ENCODE data around the gene FASN. TPM values are rescaled to one million over a fixed set of nuclear protein-coding genes. Genes with fewer than 3 reads are reported as not detected.
A peak's percentile ranks its signal among the peaks of the same experiment; 100 is the strongest.
"Not testable (repeated sequence)": the region's sequence is repeated elsewhere in the genome, so short reads cannot be mapped to it uniquely, and the experiment has no call there.

Gene FASN
- polyA plus RNA-seq, 1 donor, result 34.3 TPM

DNA sequence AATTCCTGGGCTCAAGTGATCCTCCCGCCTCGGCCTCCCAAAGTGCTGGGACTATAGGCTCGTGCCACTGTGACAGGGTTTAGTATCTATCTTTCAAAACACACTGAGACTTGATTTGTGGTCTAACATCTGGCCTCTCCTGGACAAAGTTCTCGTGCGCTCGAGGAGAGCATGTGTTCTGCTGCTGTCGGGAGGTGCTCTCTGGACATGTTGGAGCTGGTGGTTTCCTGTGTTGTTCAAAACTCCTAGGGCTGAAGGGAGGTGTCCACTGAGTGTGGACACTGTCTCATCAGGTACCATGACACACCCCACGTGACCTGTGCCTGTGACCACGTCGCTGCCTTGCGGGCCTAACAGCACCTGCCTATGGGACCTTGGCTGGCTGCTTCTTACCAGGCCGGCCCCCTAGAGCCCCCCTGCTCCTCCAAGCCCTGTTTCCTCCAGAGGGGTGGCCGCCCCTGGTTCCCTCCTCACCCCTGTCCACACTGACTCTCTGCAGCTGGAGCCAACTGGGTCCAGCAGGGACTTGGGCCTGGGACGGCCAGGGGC, 52.0 kb downstream of the FASN start:
- no peak for DNase-seq

DNA sequence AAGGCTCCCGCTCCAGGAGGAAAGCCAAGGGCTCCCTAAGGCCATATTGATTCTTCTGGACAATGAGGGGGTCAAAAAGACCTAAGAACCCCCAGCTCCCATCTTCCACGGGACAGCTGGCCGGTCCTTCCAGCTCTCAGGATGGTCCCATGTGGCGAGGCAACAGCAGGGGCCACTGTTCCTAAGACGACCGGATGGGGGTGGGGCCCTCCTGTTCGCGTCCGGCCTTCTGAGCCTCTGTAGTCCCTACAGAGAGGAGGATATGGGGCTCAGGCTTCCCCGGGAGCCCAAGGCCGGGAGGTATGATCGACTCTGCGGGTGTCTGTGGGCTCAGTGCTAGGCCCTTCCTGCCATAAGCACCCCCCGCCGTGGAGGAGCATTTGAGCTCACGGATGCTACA, 54.5 kb downstream of the FASN start:
- DNase-seq, result no peak

DNA sequence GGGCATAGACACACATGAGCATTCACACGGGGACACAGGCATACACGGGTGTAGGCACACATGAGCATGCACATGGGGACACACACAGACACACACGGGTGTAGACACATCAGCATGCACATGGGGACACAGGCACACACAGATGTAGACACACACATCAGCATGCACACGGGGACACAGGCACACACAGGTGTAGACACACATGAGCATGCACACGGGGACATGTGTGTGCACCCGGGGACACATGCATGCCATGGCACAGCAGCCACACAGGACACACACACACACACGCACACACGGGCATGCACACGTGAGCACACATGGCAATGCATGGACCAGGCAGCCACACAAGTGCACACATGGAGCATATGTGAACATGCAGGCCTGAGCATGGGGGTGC, 55.4 kb downstream of the FASN start:
- DNase-seq, result no peak

DNA sequence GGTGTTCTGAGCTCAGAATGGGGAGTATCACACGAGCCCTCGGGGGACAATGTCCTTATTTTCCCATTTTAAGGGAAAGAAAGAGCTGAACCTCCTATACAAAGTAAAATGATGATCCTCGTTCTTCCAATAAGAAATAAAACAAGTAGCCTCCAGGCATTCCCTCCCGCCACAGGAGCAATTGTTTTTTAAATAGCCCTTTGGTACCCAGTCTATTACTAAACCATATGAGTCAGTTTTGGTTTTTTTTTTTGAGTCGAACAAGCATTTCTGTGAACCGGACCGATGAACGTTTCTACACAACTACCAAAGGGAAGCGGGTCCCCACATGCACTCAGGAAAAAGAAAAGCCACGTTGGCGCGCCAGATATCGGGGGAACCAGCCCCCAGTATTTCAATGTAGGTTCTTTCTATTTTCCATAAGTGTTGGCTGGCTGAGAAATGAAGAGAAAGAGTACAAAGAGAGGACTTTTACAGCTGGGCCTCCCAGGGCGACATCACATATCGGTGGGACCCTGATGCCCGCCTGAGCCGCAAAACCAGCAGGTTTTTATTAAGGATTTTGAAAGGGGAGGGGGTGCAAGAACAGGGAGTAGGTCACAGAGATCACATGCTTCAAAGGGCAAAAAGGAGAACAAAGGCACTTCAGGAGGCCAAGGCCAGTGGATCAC, 56.8 kb downstream of the FASN start:
- no peak for DNase-seq

DNA sequence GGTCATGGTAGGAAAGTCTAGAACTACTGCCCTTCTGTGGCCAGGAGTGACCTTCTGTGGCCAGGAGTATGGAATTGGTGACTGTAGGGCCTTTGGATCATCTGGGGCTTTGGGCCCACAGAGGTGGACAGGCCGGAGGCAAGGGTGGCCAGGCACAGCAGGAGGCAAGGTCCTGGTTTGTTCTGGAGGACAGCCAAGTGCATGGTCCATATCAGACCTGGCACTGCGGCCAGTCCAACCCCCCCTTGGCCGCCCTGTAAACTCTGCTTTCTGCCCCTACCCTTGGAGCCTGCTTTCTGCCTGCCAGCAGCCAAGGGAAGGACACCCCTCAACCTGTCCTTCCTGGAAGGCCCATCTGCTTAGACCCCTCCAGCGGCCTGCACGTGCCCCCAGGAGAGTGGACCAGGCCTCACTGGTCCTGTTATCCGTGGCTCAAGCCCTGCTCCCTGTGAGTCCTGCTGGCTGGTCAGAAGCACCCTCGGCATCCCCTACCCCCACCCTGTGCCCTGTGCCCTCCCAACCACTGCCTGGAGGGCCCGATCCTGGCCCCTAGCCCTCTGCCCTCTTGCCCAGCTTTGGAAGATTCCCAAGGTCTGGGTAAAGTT, 58.2 kb downstream of the FASN start:
- no peak for DNase-seq

DNA sequence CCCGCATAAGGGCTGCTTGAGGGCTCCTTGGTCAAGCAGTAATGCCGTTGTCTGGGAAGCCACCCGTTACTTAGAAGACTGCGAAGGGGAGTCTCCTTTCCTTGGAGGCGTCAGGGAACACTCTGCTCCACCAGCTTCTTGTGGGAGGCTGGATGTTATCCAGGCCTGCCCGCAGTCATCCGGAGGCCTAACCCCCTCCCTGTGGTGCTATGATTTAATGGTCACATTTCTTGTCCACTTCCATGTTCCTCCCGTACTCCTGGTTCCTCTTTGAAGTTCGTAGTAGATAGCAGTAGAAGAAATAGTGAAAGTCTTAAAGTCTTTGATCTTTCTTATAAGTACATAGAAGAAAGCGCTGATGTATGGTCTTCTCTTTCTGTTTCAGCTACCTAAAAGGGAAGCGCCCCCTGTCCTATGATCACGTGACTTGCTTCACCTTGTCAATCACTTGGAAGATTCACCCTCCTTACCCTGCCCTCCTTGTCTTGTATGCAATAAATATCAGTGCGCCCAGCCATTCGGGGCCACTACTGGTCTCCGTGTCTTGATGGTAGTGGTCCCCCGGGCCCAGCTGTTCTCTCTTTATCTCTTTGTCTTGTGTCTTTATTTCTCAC, 59.1 kb downstream of the FASN start:
- not testable (repeated sequence) for DNase-seq

DNA sequence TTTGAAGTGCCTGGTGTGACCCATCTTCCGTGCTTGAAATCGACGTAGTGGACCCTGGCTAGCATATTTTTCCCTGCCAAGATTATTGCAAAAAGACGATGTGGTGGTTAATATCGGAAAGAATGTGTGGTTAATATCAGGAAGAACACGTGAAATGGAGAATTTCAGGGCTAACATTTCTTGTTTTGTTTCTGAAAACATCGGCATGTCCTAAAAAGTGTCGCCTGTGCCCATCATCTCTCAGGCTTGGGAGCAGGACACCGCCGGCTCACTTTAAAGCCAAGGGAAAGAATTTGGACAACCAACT, 60.2 kb downstream of the FASN start:
- DNase-seq, result no peak

DNA sequence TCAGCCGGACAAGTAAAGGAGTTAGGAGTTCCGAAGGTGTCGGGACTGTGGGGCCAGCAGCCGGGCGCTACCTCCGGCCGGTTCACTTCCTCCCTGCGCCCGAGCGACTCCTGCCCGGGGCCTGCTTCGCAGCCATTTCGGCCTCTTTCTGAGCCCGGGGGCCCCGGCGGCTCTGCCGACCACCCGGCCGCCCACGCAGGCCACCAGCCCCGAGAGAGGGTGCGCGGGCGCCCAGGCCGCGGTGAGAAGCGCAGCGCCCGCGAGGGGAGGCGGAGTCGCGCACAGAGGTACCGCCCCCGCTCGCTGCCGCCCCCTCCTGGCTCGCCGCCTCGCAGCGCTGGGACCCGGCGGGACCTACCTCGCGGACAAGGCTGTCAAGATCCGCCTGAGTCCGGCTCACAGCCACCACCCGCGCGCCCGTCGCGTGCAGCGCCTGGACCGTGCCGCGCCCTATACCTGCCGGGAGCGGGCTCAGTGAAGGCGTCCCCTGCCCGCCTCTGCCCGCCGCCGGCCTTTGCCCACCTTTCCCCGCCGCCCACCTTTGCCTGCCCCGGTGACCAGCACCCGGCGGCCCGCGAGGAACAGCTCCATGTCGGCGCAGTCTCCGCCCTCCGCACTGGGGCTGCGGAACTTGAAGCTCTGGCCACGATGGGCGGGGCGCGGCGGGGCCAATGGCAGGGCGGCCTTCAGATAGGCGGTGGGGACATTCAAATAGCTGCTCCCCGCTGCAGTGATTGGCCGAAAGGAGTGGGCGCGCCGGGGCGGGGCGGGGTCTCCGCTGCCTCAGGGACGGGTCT, 60.7 kb downstream of the FASN start, which contains the start of gene DCXR:
Gene DCXR (minus strand): TSS at position 606 of the 797 bp plus-strand sequence. CDS start 15 bp downstream, at position 591.
- peak; percentile 97 for DNase-seq

DNA sequence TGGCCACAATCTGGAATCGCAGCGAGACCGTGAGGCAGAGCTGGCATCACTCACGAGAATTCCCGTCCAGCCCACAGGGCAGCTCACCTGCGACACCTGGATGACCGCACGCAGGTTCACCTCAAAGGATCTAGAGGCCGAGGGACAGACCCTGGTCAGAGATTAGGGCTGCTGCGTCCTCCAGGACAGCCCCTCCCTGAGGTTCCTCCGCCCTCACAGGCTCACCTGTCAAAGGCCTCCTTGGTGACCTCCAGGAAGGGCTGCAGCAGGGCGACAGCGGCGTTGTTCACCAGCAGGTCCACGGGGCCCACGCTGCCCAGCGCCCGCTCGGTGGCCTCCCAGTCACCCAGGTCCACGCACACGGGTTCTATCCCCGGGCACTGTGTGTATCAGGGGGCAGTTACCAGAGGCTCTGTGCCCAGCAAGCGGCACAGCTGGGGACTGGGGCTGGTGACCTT, 61.4 kb downstream of the FASN start:
- no peak for DNase-seq

DNA sequence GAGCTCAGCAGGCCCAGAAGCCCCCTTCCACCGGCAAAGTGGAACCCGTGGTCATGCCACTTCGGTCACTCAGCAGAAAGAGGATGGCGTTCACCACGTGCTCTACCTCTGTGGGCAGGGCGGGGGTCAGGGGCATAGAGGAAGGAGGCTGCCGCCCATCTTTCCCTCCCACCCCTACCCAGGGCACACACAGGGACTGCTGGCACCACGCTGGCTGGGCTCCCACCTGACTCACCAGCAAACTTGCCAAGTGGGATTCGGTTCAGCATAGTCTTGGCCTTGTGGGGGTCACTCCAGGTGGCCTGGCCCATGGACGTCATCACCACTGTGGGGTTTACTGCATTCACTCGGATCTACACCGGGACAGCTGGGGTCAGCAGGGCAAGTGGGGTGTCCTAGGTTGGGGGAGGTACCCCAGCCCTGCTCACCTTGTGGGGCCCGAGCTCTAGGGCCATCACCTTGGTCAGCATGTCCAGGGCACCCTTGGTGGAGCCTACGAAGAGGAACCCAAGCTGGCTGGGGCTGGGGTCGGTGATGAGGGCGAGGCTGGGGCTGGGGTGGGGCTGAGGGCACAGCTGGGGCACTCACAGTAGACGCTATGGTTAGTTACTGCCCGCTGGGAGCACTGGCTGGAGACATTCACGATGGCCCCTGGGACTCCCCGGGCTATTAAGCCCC, 61.9 kb downstream of the FASN start:
- no peak for DNase-seq

DNA sequence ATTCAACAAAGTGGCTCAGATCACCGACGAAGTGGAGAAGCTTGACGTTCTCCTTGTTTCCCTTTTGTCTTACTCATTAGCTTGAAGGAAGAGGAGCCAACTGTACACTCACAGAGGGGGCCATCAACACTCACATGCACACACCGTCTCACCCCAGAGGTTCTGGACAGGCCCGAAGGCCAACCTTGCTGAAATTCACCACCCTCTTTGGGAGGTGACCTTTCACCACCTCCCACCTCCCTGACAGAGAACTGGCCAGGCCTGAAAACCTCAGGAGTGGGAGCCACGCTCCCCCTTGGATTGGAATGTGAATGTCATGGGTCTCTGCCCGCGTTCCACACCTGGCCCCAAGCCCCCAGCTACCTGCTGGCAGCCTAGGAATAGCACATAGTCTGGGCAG, 62.5 kb downstream of the FASN start:
- DNase-seq, result no peak

DNA sequence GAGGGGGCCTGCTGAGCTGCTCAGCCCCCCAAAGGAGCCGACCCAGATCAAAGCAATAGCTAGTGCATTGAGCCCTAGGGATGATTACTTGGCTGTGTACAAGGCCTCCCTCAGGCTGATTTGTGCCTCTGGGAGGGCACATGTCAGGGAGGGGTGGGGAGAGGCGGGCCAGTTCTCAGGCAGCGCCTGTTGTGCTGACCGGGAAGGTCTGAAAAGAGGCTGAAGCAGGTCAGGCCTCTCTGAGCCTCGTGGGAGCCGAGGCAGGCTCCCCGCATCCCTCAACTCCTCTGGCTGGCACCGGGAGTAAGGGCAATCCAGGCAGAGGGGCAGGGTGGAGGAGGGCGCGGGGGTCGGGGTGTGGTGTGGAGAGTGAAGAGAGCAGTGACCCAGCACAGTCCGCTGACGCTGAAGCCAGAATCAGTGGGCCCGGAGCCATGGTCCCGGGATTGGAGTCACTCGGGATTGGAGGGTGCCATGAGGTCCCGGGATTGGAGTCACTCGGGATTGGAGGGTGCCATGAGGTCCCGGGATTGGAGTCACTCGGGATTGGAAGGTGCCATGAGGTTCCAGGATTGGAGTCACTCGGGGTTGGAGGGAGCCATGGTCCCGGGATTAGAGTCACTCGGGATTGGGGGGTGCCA, 63.5 kb downstream of the FASN start:
- DNase-seq, result no peak

DNA sequence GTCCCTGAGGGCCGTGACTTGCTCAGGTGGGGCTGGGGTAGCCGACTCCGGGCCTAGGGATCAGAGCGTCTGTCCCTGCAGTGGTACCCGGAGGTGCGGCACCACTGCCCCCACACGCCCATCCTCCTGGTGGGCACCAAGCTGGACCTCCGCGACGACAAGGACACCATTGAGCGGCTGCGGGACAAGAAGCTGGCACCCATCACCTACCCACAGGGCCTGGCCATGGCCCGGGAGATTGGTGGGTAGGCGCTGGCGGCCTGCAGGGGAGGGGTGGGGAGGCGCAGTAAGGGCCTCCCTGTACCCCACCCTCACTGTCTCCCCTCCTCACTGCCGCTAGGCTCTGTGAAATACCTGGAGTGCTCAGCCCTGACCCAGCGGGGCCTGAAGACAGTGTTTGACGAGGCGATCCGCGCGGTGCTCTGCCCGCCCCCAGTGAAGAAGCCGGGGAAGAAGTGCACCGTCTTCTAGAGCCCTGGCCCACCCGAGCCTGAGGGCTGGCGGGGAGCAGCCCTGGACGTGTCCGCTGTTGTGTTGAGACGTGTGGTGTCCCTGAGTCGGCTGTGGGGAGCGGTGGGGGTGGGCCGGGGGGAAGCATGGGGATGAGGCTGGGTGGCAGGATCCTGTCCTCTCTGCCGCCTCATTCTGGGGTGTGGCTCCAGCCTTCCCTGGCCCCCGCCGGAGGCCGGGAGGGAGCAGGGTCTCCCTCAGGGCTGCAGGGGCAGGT, 64.5 kb downstream of the FASN start:
- DNase-seq, result no peak

DNA sequence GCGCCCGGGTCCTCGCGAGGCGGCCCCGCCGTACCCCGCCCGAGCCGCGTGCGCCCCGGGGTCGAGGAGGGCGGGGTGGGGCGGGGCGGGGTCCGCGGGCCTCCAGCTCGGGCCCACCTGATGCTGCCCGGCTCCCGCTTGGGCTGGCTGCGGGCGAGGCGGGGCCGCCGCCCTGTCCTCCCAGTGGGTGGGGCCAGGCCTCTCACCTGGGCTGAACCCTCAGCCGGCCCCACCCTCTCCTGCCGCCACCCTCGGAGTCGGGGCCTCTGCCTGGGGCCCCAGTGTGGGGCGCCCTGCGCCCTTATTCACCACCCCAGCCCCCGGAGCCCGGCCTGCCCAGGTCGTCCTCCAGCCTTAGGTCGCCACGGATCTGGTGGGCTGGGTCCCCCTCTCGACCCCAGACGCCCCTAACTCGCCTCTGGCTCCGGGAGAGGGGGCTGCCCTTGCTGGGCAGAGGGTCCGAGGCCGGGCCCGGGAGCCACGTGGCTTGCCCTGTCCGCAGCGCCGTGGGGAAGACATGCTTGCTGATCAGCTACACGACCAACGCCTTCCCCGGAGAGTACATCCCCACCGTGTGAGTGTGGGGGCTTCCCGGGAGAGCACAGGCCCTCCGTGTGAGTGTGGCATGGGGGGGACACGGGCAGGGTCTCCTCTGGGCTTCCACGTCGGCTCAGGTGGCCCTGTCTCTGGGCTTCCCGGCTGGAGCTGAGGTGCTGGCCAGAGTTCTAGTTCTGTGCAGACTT, 66.0 kb downstream of the FASN start:
- no peak for DNase-seq

DNA sequence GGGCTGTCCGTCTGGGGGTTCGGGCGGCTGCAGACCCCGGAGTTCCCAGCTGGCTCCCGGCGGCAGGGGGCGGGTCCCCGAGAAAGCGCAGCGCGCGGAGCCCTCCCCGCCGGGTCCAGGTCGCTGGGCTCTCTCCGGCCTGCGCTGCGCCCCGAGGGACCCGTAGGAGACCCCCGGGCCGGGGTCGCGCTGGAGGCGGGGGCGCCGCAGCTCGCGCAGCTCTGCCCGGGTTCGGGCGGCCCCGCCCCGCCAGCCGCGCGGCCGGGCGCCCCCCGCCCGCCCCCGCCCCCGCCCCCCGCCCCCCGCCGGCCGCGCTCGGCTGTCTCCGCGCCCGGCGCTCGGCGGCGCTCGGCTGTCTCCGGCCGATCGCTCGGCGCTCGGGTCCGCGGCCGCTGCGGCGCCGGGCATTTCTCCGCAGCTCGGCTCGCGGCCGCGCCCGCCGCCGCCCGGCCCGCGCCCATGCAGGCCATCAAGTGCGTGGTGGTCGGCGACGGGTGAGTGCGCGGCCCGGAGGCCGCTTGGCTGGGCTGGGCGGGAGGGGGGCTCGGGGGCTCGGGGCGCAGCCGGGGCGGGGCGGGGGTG, 66.6 kb downstream of the FASN start, which contains the start of gene RAC3:
Gene RAC3 (plus strand): TSS at position 376 of the 582 bp plus-strand sequence. CDS start 84 bp downstream, at position 460.
- DNase-seq, result no peak

DNA sequence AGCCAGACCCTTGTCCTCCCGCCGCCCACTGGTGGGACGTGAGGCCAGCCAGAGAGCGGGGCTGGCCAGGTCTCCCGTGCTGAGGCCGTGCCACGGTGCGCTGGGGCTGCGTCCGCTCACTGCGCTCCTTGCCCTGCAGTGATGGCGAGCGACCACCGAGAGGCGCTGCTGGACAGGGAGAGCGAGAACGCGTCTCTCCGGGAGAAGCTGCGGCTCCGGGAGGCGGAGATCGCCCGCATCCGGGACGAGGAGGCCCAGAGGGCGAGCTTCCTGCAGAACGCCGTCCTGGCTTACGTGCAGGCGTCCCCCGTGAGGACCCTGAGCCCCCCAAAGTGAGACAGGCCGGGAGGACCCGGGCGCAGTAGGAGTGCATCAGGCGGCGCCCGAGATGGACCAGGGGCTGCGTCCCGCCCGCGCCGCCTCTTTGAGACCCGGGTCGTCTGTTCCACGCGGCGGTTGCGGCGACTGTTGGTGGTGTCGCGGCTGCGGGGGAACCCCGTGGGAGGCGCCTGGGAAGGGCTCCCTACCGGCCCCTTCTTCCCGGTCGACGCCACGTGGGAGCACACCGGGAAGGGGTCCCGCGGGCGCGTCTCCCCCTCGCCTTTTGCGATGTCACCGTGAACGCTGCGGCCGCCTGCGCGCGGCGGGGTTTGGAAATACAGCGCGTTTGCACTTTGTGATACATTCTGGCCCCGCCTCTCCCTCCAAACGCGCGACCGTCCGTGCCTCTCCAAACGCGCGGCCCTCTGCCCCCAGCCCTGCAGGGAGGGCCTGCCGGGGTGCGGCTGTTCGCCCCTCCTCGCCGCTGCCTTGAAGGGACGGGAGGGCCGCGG, 67.3 kb downstream of the FASN start:
- DNase-seq, result no peak

DNA sequence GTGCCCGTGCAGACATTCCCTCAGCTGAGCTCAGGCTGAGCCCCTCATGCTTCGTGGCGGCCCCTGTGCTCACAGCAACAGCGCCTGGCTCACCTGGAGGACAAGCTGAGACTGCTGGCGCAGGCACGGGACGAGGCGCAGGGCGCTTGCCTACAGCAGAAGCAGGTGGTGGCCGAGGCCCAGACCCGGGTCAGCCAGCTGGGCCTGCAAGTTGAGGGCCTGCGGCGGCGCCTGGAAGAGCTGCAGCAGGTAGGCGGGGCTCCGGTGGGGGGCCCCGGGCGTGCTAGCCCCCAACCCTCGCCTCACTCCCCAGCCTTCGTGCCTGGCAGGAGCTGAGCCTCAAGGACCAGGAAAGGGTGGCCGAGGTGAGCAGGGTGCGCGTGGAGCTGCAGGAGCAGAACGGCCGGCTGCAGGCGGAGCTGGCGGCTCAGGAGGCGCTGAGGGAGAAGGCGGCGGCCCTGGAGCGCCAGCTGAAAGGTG, 68.0 kb downstream of the FASN start:
- DNase-seq, result no peak

DNA sequence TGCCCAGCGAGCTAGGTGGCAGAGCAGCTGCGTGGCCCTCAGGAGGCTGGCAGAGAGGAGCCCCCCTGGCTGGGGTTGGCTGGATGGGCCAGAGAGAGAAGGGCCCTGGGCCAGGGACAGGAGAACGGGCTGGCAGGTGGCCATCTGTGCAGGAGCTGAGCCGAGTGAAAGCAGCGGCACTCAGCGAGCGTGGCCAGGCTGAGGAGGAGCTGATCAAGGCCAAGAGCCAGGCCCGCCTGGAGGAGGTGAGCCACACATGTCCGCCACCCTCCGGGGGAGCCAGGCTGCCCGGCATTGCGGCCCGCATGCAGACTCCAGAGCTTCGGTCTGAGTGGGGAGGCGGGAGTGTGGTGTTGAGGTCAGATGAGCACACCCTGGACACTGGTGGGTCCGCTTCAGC, 68.6 kb downstream of the FASN start:
- DNase-seq, result no peak
